CD4-positive, alpha-beta memory T cell (primary cell): ENCODE measurements around the gene CIDEA. TPM values are rescaled to one million over a fixed set of nuclear protein-coding genes. Genes with fewer than 3 reads are reported as not detected.

Experiments
- CTCF ChIA-PET: fragments of 350-600 bp; sonication (Branson Sonifier 250); formaldehyde crosslinking; loops from one replicate; lab custom pipeline; 2021; ENCODE audit warnings: inconsistent platforms; ENCODE audit not compliant: partially characterized antibody; lab: Charles Lee
- POLR2A ChIA-PET: fragments of 350-600 bp; sonication (Branson Sonifier 250); formaldehyde crosslinking; loops from one replicate; lab custom pipeline; 2021; ENCODE audit not compliant: partially characterized antibody; lab: Charles Lee
- DNase-seq, 5 donors: peaks; one replicate each; pipeline versions ENCODE4 v3.0.0 to v3.0.0-alpha.2; 2020 to 2022; ENCODE audit warnings: mixed read lengths in 1 of 5
- H3K27ac ChIP-seq: one replicate; pipeline ENCODE4 v1.7.0; 2013; ENCODE audit warnings: low read depth, low read length
- H3K27me3 ChIP-seq: 2 replicates; pipeline ENCODE4 v1.7.0; 2013; ENCODE audit warnings: mild to moderate bottlenecking, low read length, moderate library complexity; ENCODE audit not compliant: insufficient read depth
- H3K36me3 ChIP-seq: 2 replicates; pipeline ENCODE4 v1.7.0; 2013; ENCODE audit warnings: mild to moderate bottlenecking, low read length, moderate library complexity; ENCODE audit not compliant: insufficient read depth
- H3K4me1 ChIP-seq: 2 replicates; pipeline ENCODE4 v1.7.0; 2013; ENCODE audit warnings: mild to moderate bottlenecking, low read length, moderate library complexity; ENCODE audit not compliant: insufficient read depth
- H3K4me3 ChIP-seq, 2 donors: one replicate each; pipeline ENCODE4 v1.7.0; 2013; ENCODE audit warnings: low read length in 2 of 2, mild to moderate bottlenecking in 1 of 2
- H3K9me3 ChIP-seq, 2 donors: one replicate each; pipeline ENCODE4 v1.7.0; 2013; ENCODE audit warnings: low read length in 2 of 2, control low read depth in 1 of 2; ENCODE audit not compliant: control insufficient read depth in 1 of 2
- H3K27ac Mint-ChIP-seq, 7 donors: one replicate each; pipeline ENCODE4 v1.8.0; 2020 to 2021; ENCODE audit warnings: mixed read lengths in 7 of 7, mild to moderate bottlenecking in 6 of 7, inconsistent platforms in 3 of 7, moderate library complexity in 3 of 7
- H3K27me3 Mint-ChIP-seq, 2 donors: one replicate each; pipeline ENCODE4 v1.8.0; 2020 to 2021; ENCODE audit warnings: mixed read lengths in 2 of 2
- H3K36me3 Mint-ChIP-seq, 2 donors: one replicate each; pipeline ENCODE4 v1.8.0; 2020 to 2021; ENCODE audit warnings: mixed read lengths in 2 of 2, inconsistent platforms in 1 of 2, mild to moderate bottlenecking in 1 of 2
- H3K4me1 Mint-ChIP-seq, 4 donors: one replicate each; pipeline ENCODE4 v1.8.0; 2020 to 2021; ENCODE audit warnings: mixed read lengths in 4 of 4, mild to moderate bottlenecking in 1 of 4
- H3K4me3 Mint-ChIP-seq, 8 donors: one replicate each; pipeline ENCODE4 v1.8.0; 2020 to 2021; ENCODE audit warnings: mixed read lengths in 8 of 8, mild to moderate bottlenecking in 7 of 8, moderate library complexity in 6 of 8, inconsistent platforms in 3 of 8
- H3K9me3 Mint-ChIP-seq, 8 donors: one replicate each; pipeline ENCODE4 v1.8.0; 2020 to 2021; ENCODE audit warnings: mixed read lengths in 8 of 8, mild to moderate bottlenecking in 5 of 8, inconsistent platforms in 3 of 8, moderate library complexity in 1 of 8
- intact Hi-C: fragments of 100-400 bp; cut with micrococcal nuclease; formaldehyde crosslinking; loops from one replicate; pipeline ENCODE4 v1.15.1; 2023
- polyA plus RNA-seq, 2 donors: library from polyadenylated mRNA; unstranded; fragments of 300-500 nt; fragmentation: Illumina TruSeq; gene quantifications; one replicate each; pipeline ENCODE4 v1.2.3, GENCODE V29; 2021
- total RNA-seq, 2 experiments: library from RNA; stranded (reverse); gene quantifications; one replicate each; pipeline ENCODE4 v1.2.3, GENCODE V29; 2021

The CIDEA gene
- total and polyA plus RNA-seq, 4 experiments from 2014 or later = not detected

DNA sequence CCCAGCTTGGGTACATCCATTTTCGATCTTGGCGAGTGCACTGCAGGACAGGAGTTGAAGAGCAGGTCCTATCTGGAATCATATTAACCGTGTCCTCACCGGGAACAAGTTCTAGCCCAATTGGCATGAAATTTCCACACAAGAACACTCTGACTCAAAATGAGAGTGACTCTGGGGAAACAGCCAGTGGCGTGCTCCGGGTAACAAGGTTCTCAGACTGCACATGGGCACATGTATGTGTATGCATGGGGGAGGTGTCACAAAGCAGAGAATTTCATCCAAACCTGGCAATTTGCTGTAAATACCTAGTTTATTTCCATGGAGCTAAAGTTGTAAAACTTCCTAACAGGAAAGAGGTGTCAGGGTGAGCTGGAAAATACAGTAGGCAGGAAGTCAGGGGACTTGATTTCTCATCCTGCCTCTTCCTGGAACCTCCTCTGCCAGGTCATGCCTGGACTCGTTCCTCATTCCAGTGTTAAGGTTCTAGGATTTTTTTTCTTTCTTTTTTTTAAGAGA is 55.6 kb downstream of the CIDEA start:
- Histone ChIP-seq H3K9me3 (peaks cover 0 to 4% of the 10 kb centered on the region in 2 donors), H3K27me3 (peaks cover 9% of the 10 kb centered on the region), H3K4me3 (no peak overlapping the region), H3K27ac (no peak overlapping the region), H3K4me1 (peaks cover 9% of the 10 kb centered on the region), H3K36me3 (no peaks in the 10 kb centered on the region)
- Mint-ChIP-seq H3K27me3 (peaks cover 28 to 31% of the 10 kb centered on the region in 2 donors), H3K36me3 (peaks cover 0 to 4% of the 10 kb centered on the region in 2 donors), H3K4me1 (peaks cover 3 to 17% (median 10%) of the 10 kb centered on the region in 4 donors), H3K4me3 (peak overlapping the region in 2 of 8 donors; percentile 38 to 65), H3K27ac (no peak overlapping the region), H3K9me3 (peaks cover 2 to 30% (median 18%) of the 10 kb centered on the region in 8 donors)
- intact Hi-C loops = no loop called here
- ChIA-PET CTCF (interaction anchor here (1.9 kb wide), 1 partner anchor 18 kb away, joined by 4 read pairs; no protein-coding TSS in a partner anchor), POLR2A (no interaction called here)
- DNase-seq = no peak

DNA sequence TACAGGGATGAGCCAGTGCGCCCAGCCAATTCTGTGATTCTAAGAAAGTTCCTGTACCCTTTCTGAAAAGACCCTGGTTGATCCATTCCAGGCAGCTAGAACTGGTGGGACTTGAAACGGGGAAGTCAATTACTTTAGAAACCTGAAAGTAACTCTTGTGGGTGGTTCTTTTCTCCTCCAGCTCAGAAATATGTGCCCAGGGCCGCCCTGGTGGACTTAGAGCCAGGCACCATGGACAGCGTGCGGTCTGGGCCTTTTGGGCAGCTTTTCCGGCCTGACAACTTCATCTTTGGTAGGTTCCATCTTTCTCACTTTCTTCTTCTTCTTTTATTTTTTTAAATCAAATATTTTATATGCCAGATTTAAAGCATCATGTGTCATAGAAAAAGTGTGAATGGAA is 56.6 kb downstream of the CIDEA start:
- Mint-ChIP-seq H3K9me3 (peaks cover 2 to 30% (median 18%) of the 10 kb centered on the region in 8 donors), H3K4me3 (peak overlapping the region in 1 of 8 donors; percentile 46), H3K27me3 (peaks cover 24 to 25% of the 10 kb centered on the region in 2 donors), H3K36me3 (peaks cover 0 to 4% of the 10 kb centered on the region in 2 donors), H3K4me1 (peaks cover 3 to 17% (median 10%) of the 10 kb centered on the region in 4 donors), H3K27ac (no peak overlapping the region)
- intact Hi-C loops = no loop called here
- Histone ChIP-seq H3K4me1 (peaks cover 9% of the 10 kb centered on the region), H3K27ac (no peak overlapping the region), H3K36me3 (no peaks in the 10 kb centered on the region), H3K4me3 (no peak overlapping the region), H3K9me3 (peaks cover 0 to 4% of the 10 kb centered on the region in 2 donors), H3K27me3 (peaks cover 7% of the 10 kb centered on the region)
- ChIA-PET CTCF (interaction anchor here (1.9 kb wide), 1 partner anchor 17 kb away, joined by 4 read pairs; no protein-coding TSS in a partner anchor), POLR2A (no interaction called here)
- DNase-seq = no peak

DNA sequence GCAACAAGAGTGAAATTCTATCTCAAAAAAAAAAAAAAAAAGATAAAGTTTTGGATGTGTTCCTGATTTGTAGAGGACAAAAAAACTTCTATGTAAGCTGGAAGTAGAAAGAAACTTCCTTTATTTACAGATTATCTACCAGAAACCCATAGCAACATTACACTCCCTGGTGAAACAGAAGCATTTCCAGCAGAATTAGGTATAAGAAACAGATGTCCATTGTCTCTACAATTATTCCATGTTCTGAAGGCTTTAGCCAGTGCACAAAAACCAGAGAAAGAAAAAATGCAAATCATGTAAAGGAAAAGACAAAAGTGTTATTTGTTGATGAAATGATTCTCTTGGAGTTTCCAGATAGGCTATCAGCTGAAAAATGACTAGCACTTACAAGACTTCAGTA is 58.8 kb downstream of the CIDEA start:
- intact Hi-C loops = no loop called here
- Histone ChIP-seq H3K36me3 (no peaks in the 10 kb centered on the region), H3K27ac (no peak overlapping the region), H3K9me3 (peaks cover 0 to 4% of the 10 kb centered on the region in 2 donors), H3K4me1 (no peaks in the 10 kb centered on the region), H3K4me3 (no peak overlapping the region), H3K27me3 (no peaks in the 10 kb centered on the region)
- DNase-seq = no peak
- H3K27me3 Mint-ChIP-seq = peaks cover 7 to 13% of the 10 kb centered on the region in 2 donors
- H3K27ac Mint-ChIP-seq = no peak overlapping the region
- ChIA-PET CTCF (interaction anchor here (3.6 kb wide), 1 partner anchor 15 kb away, joined by 16 read pairs; no protein-coding TSS in a partner anchor), POLR2A (interaction anchor here (1.1 kb wide), 1 partner anchor 95 kb away, joined by 3 read pairs; the partner anchor contains the start of gene PRELID3A)
- H3K4me3 Mint-ChIP-seq = no peak overlapping the region
- peaks cover 0 to 5% (median 0%) of the 10 kb centered on the region in 4 donors for H3K4me1 Mint-ChIP-seq
- peaks cover 2 to 30% (median 17%) of the 10 kb centered on the region in 8 donors for H3K9me3 Mint-ChIP-seq
- H3K36me3 Mint-ChIP-seq = peaks cover 0 to 4% of the 10 kb centered on the region in 2 donors

DNA sequence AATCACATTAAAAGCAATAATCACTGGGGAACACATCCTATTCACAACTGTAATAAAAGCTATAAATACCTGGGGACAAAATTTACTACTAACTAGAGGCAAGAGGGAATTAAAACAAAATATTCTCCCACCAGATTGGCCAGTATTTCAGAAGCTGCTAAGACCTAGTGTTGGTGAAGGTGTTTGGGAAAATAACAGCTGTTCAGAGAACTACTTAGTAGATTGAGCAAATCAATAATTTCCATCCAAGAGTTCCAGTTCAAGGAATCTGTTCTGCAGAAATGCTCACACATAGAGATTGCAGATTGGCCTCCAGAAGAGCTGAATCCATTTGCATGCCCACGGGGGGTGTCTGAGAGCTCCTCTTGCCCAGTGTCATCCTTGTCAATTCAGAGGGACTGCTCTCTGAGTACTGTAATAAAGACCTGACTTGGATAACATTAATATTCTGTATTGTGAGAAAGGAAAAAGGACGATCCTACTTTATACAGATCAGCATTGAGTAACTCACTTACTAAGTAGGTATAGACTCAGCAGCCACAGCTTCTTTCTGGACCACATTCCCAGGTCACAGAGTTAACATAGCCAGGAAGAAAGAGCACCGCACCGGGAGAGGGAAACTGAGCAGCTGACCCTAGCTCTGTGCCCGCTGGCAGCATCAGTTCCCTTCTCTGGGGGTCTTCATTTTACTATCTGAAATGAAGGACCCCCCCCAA is 59.5 kb downstream of the CIDEA start:
- intact Hi-C loops = no loop called here
- POLR2A ChIA-PET = interaction anchor here (1.1 kb wide), 1 partner anchor 95 kb away, joined by 3 read pairs; the partner anchor contains the start of gene PRELID3A
- Histone ChIP-seq H3K27ac (no peak overlapping the region), H3K4me1 (no peaks in the 10 kb centered on the region), H3K4me3 (no peak overlapping the region), H3K27me3 (no peaks in the 10 kb centered on the region), H3K9me3 (peaks cover 0 to 4% of the 10 kb centered on the region in 2 donors), H3K36me3 (no peaks in the 10 kb centered on the region)
- Mint-ChIP-seq H3K27ac (no peak overlapping the region), H3K36me3 (peaks cover 0 to 4% of the 10 kb centered on the region in 2 donors), H3K9me3 (peaks cover 2 to 30% (median 17%) of the 10 kb centered on the region in 8 donors), H3K4me3 (no peak overlapping the region), H3K4me1 (peaks cover 0 to 5% (median 0%) of the 10 kb centered on the region in 4 donors), H3K27me3 (peaks cover 7 to 13% of the 10 kb centered on the region in 2 donors)
- no peak for DNase-seq
- CTCF ChIA-PET = interaction anchor here (3.6 kb wide), 1 partner anchor 14 kb away, joined by 16 read pairs; no protein-coding TSS in a partner anchor

DNA sequence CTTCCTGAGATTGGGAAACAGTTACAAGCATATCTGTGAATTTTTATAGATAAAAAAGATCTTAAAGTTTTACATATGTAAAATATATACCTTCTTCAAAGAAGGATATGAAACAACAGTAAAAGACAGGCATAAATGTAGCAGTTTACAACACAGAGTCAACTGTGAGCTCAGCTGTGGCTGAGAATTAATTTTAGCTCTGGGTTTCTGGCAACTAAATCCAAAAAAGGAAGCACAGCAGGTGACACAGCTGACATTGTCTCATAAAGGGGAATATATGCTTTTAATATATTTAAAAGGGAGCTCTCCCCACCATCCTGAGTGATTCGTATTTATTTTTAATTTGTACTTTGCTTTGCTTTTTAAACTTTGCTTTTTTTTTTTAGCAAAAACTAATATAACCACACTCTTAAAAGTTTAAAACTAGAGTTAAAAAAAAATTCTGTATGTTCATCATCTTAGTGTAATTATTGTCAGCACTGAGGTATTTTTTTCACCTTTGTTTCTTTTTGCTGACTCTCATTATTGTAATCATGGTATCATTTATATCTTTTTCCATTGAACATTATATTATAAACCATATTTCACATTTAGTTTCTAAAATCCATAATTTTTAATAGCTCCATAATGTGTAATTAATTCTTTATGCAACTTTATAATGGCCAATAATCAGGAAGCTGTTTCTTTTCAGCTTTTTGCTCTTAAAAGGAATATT is 60.6 kb downstream of the CIDEA start:
- H3K9me3 Mint-ChIP-seq = peaks cover 2 to 27% (median 17%) of the 10 kb centered on the region in 8 donors
- ChIA-PET CTCF (interaction anchor here (3.6 kb wide), 1 partner anchor 13 kb away, joined by 16 read pairs; no protein-coding TSS in a partner anchor), POLR2A (interaction anchor here (0.5 kb wide), 1 partner anchor 62 kb away, joined by 3 read pairs; the partner anchor contains the start of gene AFG3L2)
- no peaks in the 10 kb centered on the region for H3K4me1 ChIP-seq
- H3K4me3 Mint-ChIP-seq = no peak overlapping the region
- H3K9me3 ChIP-seq = peaks cover 0 to 4% of the 10 kb centered on the region in 2 donors
- H3K4me1 Mint-ChIP-seq = peaks cover 0 to under 1% (median 0%) of the 10 kb centered on the region in 4 donors
- DNase-seq = no peak
- intact Hi-C loops = no loop called here
- peaks cover 0 to 1% of the 10 kb centered on the region in 2 donors for H3K36me3 Mint-ChIP-seq
- H3K27ac ChIP-seq = no peak overlapping the region
- no peak overlapping the region for H3K27ac Mint-ChIP-seq
- H3K4me3 ChIP-seq = no peak overlapping the region
- no peaks in the 10 kb centered on the region for H3K27me3 ChIP-seq
- peaks cover 3 to 6% of the 10 kb centered on the region in 2 donors for H3K27me3 Mint-ChIP-seq
- H3K36me3 ChIP-seq = no peaks in the 10 kb centered on the region

DNA sequence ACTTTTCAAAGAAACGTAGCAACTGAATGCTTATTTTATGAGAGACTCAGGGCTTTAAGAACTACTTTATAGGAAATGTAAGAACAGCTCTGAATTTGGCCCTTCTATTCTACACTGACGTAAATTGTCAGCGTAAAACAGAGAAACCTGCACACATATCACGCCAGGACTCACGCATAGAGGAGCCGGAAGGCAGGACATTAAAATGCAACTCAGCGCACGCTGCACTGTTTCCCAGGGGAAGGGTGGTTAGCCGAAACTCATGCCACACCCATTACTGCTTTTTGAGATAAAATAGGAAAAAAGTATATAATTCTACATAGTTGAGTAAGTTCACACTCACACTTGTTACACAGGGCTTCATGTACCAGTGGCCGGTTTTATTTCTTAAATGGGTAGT is 61.3 kb downstream of the CIDEA start:
- ChIA-PET CTCF (interaction anchor here (3.6 kb wide), 1 partner anchor 13 kb away, joined by 16 read pairs; no protein-coding TSS in a partner anchor), POLR2A (no interaction called here)
- Histone ChIP-seq H3K27me3 (no peaks in the 10 kb centered on the region), H3K4me3 (no peak overlapping the region), H3K36me3 (no peaks in the 10 kb centered on the region), H3K4me1 (no peaks in the 10 kb centered on the region), H3K27ac (no peak overlapping the region), H3K9me3 (peaks cover 0 to 4% of the 10 kb centered on the region in 2 donors)
- Mint-ChIP-seq H3K9me3 (peaks cover 2 to 25% (median 17%) of the 10 kb centered on the region in 8 donors), H3K36me3 (peaks cover 0 to 1% of the 10 kb centered on the region in 2 donors), H3K27me3 (peaks cover 2 to 4% of the 10 kb centered on the region in 2 donors), H3K27ac (no peak overlapping the region), H3K4me1 (no peaks in the 10 kb centered on the region), H3K4me3 (no peak overlapping the region)
- intact Hi-C loops = no loop called here
- no peak for DNase-seq
